Right kidney (tissue), 1 donor: ENCODE data around the gene EPHA4.
"Not testable (repeated sequence)": the region's sequence is repeated elsewhere in the genome, so short reads cannot be mapped to it uniquely, and the experiment has no call there.

Source experiments
- DNase-seq: peaks from one replicate; pipeline ENCODE4 v3.0.0-alpha.2; 2016

Gene EPHA4

GRCh38 chr2:221541131-221541735 is 30.9 kb downstream of the EPHA4 start:
- DNase-seq: no peak

DNA sequence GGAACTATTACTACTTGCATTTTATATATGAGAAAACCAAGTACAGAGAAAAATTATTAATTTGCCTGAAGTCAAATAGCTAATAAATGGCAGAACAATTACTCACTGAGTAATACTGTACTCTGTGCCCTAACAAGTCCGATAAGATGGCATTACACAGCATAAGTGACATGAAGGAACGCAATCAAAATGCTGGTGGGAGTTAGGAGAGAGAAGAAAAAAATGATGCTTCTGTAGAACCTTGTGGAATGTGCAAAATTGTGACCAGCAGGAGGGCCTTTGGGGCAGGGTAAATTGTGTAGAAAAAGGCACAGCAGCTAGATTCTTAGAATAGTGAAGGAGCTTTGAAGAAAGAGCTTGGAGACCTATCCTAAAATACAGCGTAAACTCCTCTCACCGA is 32.9 kb downstream of the EPHA4 start:
- no peak for DNase-seq

- no peak for DNase-seq
These were observed 36.3 kb downstream of the EPHA4 start for GRCh38 chr2:221535824-221536223.

- no peak for DNase-seq
These were observed 38.8 kb downstream of the EPHA4 start for GRCh38 chr2:221533299-221533698.

GRCh38 chr2:221532641-221533040 is 39.5 kb downstream of the EPHA4 start:
- DNase-seq: no peak

DNA sequence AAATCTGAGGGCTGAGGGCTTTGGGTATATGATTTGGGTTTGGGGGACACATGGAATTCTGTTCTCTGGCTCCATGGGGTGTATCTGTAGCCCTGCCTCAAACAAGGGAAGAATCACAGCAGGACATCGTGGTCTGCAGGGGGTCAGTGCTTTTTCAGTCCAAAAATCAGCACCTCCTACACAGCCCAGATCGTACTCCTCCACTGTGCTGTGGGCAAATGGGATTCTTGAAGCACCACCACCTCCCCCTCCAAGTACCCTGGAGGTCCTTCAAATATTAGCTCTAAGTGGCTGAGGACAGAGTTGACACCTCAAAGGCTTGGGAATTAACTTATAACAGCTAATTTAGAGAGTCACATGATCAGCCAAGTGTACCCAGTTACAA is 41.5 kb downstream of the EPHA4 start:
- DNase-seq: no peak

GRCh38 chr2:221529943-221530652 is 42.0 kb downstream of the EPHA4 start:
- DNase-seq: no peak

GRCh38 chr2:221529177-221529942 is 42.7 kb downstream of the EPHA4 start:
- no peak for DNase-seq

GRCh38 chr2:221527776-221528309 is 44.3 kb downstream of the EPHA4 start:
- DNase-seq: no peak

DNA sequence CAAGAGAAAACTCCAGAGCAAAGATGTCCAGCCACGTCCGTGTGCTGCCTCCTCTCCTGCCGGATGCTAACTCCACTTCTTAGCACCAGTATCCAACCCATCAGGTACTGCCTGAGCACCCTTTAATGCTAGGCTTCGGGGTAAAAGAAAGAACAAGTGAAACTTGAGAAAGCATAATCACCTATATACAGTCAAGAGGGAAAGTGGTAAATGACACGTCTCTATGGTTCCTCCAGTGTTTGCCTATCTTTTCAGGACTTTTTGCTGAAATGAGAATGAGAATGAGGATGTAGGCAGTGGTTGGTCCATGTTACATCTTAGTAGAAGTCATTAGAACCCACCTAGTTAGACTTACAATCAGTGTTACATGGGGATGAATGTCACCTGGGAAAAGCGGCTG is 47.9 kb downstream of the EPHA4 start:
- DNase-seq: no peak

DNA sequence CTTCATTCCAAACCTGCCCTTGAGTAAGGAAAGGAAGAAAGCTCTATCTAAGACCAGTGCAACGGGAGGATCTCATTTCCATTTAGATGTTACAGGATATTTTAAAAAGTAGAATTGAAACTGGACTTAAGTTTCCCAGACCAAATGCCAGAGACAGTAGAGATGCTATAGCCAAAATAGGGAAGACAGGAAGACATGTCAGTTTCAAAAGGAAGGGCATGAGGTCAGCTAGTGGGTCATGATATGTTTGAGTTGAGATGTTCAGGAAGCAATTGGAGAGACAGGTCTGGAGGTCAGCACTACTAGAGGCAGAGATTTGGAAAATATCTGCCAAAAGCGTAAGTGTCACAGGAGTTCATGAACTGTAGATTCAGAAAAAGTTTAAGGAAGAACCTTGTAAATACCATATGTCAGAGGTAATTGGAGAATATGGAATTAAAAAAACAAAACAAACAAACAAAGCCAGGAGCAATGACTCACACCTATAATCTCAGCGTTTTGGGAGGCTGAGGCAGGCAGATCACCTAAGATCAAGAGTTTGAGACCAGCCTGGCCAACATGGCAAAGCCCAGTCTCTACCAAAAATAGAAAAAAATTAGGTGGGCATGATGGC is 50.8 kb downstream of the EPHA4 start:
- DNase-seq: no peak

GRCh38 chr2:221518935-221519625 is 53.0 kb downstream of the EPHA4 start:
- DNase-seq: no peak

DNA sequence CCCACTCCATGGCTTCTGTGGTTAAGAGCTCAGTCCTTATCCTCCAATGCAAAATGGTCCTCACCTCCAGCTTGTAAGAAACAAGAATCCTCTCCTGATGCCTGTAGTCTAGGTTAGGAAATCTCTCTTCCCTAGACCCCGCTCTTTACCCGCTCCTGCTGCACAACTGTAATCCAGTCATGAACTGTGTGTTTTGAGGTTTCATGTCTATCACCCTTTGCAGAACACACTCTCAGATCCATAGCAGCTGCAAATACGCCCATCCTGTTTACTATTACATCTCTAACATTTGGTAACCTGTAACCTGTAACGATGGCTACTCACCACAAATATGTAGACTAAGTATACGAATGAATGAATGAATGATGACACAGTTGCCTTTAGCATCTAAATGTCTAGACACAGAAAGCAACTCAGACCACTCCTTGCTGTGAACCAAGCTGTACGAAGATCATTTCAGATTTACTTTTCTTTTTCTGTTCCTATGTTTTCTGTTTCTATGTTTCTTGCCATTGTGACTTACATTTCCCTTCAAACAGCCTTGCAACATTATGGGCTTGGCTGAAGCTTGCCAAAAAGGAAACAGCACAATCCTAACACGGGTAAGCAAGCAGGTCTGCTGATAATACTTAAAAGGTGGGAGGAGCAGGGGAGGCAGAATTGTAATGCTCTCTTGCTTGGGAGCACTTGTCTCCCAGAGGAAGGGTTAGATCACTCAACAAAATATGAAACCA is 53.7 kb downstream of the EPHA4 start:
- no peak for DNase-seq

DNA sequence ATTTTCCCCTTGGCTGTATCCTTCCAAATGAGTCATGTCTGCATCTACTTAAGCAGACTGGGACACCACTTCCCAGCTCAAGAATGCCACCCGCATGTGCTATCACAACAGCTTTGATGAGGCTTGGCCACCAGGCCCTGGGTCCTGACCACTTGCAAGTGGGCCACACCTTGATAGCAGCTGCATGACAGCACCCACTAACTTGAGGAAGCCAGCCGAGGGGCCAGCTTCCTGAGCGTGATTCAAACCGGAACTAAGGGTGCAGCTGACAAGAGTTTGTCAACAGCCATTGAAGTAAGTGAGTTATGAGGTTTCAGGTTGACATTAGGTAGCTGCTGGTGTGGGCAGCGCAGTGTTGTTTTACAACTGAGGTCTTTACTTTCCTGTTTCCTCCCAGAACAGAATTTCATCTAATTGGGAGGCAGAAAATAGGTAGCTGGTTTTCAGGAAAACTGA is 54.4 kb downstream of the EPHA4 start:
- no peak for DNase-seq

GRCh38 chr2:221517146-221517695 is 54.9 kb downstream of the EPHA4 start:
- DNase-seq: no peak

DNA sequence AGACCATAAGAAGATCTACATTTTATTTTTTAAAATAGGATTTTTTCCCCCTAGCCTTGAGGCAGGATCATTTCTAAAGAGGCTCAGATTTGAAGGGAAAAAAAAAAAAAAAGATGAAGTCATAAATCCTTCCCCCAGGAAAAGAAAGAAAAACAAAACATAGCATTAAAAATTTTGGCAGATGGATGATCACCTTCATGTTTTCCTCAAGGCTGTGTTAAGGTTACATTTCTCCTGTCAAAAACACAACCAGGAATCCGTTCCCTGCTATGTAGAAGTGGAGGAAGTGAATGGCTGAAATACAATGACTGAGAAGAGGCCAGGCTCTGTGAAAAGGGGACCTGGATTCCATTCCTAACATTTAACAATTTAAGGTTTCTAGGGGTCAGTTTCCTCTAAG is 56.2 kb downstream of the EPHA4 start:
- DNase-seq: no peak

DNA sequence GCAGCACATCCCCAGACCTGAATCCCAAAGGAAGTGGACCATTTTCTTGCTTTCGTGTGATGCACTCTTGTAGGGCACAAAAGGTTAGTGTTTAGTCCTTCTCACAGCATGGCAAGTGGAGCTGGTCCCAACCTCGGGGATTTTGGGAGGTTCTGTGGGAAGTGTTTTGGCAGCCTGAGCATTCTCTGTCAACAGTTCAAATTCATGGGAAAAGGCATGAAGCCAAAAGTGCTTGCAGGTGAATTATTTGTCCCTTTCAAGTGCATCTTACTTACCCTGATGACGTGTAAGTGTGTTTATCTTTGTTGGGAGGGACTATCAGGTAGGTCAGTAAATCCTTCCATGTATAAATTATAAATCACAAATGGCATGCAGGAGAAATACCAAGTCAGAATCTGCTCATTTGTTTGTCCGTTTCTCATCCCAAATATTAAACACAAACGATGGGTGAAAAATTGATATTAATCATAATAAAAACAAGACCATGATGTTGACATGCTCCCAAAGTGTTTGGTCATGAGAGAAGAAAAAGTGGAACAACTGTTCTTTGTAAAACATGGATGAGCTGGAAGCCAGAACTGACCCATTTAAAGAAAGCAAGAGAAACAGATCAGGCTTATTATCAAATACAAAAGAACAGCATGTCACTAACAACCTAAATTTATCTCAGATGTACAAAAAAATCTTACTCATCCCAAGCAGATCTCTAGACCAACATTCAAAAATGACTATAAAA is 57.6 kb downstream of the EPHA4 start:
- no peak for DNase-seq

- no peak for DNase-seq
These were observed 58.9 kb downstream of the EPHA4 start for GRCh38 chr2:221513232-221513631.

GRCh38 chr2:221511325-221511724 is 60.8 kb downstream of the EPHA4 start:
- DNase-seq: not testable (repeated sequence)

DNA sequence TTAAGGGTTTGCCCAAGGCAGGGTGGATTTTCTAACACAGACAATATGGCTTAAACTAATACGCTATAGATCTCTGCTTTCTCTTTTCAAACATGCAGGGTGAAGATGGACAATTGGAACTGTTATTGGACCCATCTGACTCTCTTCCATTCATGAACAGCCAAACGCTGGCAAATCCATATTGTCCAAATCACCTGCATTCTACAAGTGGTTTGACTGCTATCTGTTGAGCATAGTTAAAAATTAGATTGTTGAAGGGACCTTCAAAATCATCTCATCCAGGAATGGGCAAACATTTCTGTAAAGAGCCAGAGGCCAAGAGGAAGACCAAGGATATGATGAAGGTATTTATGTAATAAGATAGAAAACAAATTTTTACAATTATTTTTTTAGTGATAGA is 65.6 kb downstream of the EPHA4 start:
- no peak for DNase-seq
